GM21529 (cell line): ENCODE measurements around the gene HAGHL.
"Not testable (repeated sequence)": the region's sequence is repeated elsewhere in the genome, so short reads cannot be mapped to it uniquely, and the experiment has no call there.

ENCODE experiments used
- ATAC-seq: cut with Tn5 transposase; IDR thresholded peaks from one replicate; pipeline ENCODE4 v1.9.1; 2021; ENCODE audit not compliant: unreplicated experiment

HAGHL gene

GRCh38 chr16:707062-707538 lies 19.8 kb upstream of the HAGHL start:
- no peak for ATAC-seq

- no peak for ATAC-seq
Measured at GRCh38 chr16:708019-708418, 18.9 kb upstream of the HAGHL start.

GRCh38 chr16:708959-709358 lies 17.9 kb upstream of the HAGHL start:
- ATAC-seq: no peak

GRCh38 chr16:709566-710499 lies 17.1 kb upstream of the HAGHL start:
- no peak for ATAC-seq

GRCh38 chr16:710500-711075 lies 16.3 kb upstream of the HAGHL start:
- no peak for ATAC-seq

GRCh38 chr16:711084-711483 lies 15.8 kb upstream of the HAGHL start:
- ATAC-seq: no peak

- no peak for ATAC-seq
Measured at GRCh38 chr16:711548-712320, 15.2 kb upstream of the HAGHL start.

- not testable (repeated sequence) for ATAC-seq
Measured at GRCh38 chr16:712740-713250, 14.1 kb upstream of the HAGHL start.

GRCh38 chr16:714079-714478 lies 12.8 kb upstream of the HAGHL start:
- ATAC-seq: no peak

GRCh38 chr16:714558-715476 lies 12.1 kb upstream of the HAGHL start, which contains the start of gene METRN:
METRN (plus strand) TSS chr16:715118; CDS start chr16:715290, 172 bp downstream.
- peak; percentile 74 for ATAC-seq

GRCh38 chr16:715477-716199 lies 11.3 kb upstream of the HAGHL start:
- ATAC-seq: no peak

GRCh38 chr16:716200-716568 lies 10.7 kb upstream of the HAGHL start:
- ATAC-seq: no peak

GRCh38 chr16:716768-717325 lies 10.1 kb upstream of the HAGHL start:
- no peak for ATAC-seq

- ATAC-seq: no peak
Measured at GRCh38 chr16:717450-718245, 9.3 kb upstream of the HAGHL start.

- no peak for ATAC-seq
Measured at GRCh38 chr16:718389-718788, 8.5 kb upstream of the HAGHL start.

GRCh38 chr16:718922-719321 lies 8.0 kb upstream of the HAGHL start:
- no peak for ATAC-seq

- ATAC-seq: no peak
Measured at GRCh38 chr16:719815-720446, 7.0 kb upstream of the HAGHL start.

GRCh38 chr16:720447-720989 lies 6.4 kb upstream of the HAGHL start:
- peak; percentile 16 for ATAC-seq
